ENCODE data around the gene ADAMTS14.

The ADAMTS14 gene

GRCh38 chr10:70692043-70692603 is 19.8 kb downstream of the ADAMTS14 start:
- no peaks in the 10 kb centered on the region for H3K27me3 ChIP-seq (ENCODE audit: insufficient read depth, poor library complexity, severe bottlenecking)
- H3K9me3 ChIP-seq (ENCODE audit: severe bottlenecking) = no peaks in the 10 kb centered on the region
- no peaks in the 10 kb centered on the region for H3K4me1 ChIP-seq (ENCODE audit: insufficient read depth, poor library complexity, severe bottlenecking)
- TF ChIP-seq CTCF (IDR thresholded peaks at IDR 0.05; ENCODE audit: poor library complexity, severe bottlenecking) = no peak
- H3K27ac ChIP-seq (ENCODE audit: poor library complexity, severe bottlenecking) = no peak overlapping the region
- H3K36me3 ChIP-seq (ENCODE audit: low read depth) = no peaks in the 10 kb centered on the region
- ATAC-seq (ENCODE audit: low read depth) (no peak), DNase-seq (ENCODE audit: low spot score) (no peak)
- H3K4me3 ChIP-seq (ENCODE audit: severe bottlenecking) = no peak overlapping the region

- TF ChIP-seq CTCF (IDR thresholded peaks at IDR 0.05; ENCODE audit: poor library complexity, severe bottlenecking) = no peak
- H3K36me3 ChIP-seq (ENCODE audit: low read depth) = no peaks in the 10 kb centered on the region
- no peak for ATAC-seq (ENCODE audit: low read depth)
Measured at GRCh38 chr10:70693619-70694335, 21.5 kb downstream of the ADAMTS14 start.

GRCh38 chr10:70694418-70695141 is 22.3 kb downstream of the ADAMTS14 start:
- Histone ChIP-seq H3K4me3 (ENCODE audit: severe bottlenecking) (no peak overlapping the region), H3K9me3 (ENCODE audit: severe bottlenecking) (no peaks in the 10 kb centered on the region), H3K36me3 (ENCODE audit: low read depth) (no peaks in the 10 kb centered on the region), H3K27ac (ENCODE audit: poor library complexity, severe bottlenecking) (no peak overlapping the region), H3K4me1 (ENCODE audit: insufficient read depth, poor library complexity, severe bottlenecking) (no peaks in the 10 kb centered on the region), H3K27me3 (ENCODE audit: insufficient read depth, poor library complexity, severe bottlenecking) (no peaks in the 10 kb centered on the region)
- TF ChIP-seq CTCF (IDR thresholded peaks at IDR 0.05; ENCODE audit: poor library complexity, severe bottlenecking) = no peak
- DNase-seq (ENCODE audit: low spot score) (no peak), ATAC-seq (ENCODE audit: low read depth) (no peak)

More at GRCh38 chr10:70693619-70694335, 21.5 kb downstream of the ADAMTS14 start:
- no peaks in the 10 kb centered on the region for H3K27me3 ChIP-seq (ENCODE audit: insufficient read depth, poor library complexity, severe bottlenecking)
- H3K4me3 ChIP-seq (ENCODE audit: severe bottlenecking) = no peak overlapping the region
- H3K9me3 ChIP-seq (ENCODE audit: severe bottlenecking) = no peaks in the 10 kb centered on the region
- no peaks in the 10 kb centered on the region for H3K4me1 ChIP-seq (ENCODE audit: insufficient read depth, poor library complexity, severe bottlenecking)
- no peak for DNase-seq (ENCODE audit: low spot score)
- H3K27ac ChIP-seq (ENCODE audit: poor library complexity, severe bottlenecking) = no peak overlapping the region

- Histone ChIP-seq H3K36me3 (ENCODE audit: low read depth) (no peaks in the 10 kb centered on the region), H3K27me3 (ENCODE audit: insufficient read depth, poor library complexity, severe bottlenecking) (no peaks in the 10 kb centered on the region), H3K4me3 (ENCODE audit: severe bottlenecking) (no peak overlapping the region), H3K4me1 (ENCODE audit: insufficient read depth, poor library complexity, severe bottlenecking) (no peaks in the 10 kb centered on the region), H3K27ac (ENCODE audit: poor library complexity, severe bottlenecking) (no peak overlapping the region), H3K9me3 (ENCODE audit: severe bottlenecking) (no peaks in the 10 kb centered on the region)
- DNase-seq (ENCODE audit: low spot score) (no peak), ATAC-seq (ENCODE audit: low read depth) (no peak)
- TF ChIP-seq CTCF (IDR thresholded peaks at IDR 0.05; ENCODE audit: poor library complexity, severe bottlenecking) = no peak
Measured at GRCh38 chr10:70695241-70696030, 23.1 kb downstream of the ADAMTS14 start.

Data from RWPE2 (cell line).